Upper lobe of left lung (tissue), 4 donors: ENCODE measurements around the gene KIF13A.
"Not testable (repeated sequence)": the region's sequence is repeated elsewhere in the genome, so short reads cannot be mapped to it uniquely, and the experiment has no call there.

ENCODE experiments used
- CTCF ChIP-seq, 6 experiments: fragments of 450-650 bp in 4 of 6; fragments of 200-600 bp in 2 of 6; sonication (generic) in 2 of 6; IDR thresholded peaks; one replicate each; pipeline ENCODE4 v1.5.1; 2016 to 2019; ENCODE audit warnings: antibody characterized with exemption in 6 of 6
- POLR2A ChIP-seq, 4 donors: fragments of 450-650 bp; IDR thresholded peaks; one replicate each; pipeline ENCODE4 v1.5.1; 2016 to 2017; ENCODE audit warnings: antibody characterized with exemption in 4 of 4, mild to moderate bottlenecking in 2 of 4

- TF ChIP-seq POLR2A, CTCF (IDR thresholded peaks at IDR 0.05): not testable (repeated sequence)
Observed at GRCh38 chr6:17807431-17807830, 180.0 kb downstream of the KIF13A start.
